Measurements from ENCODE around the gene LDLRAD4. TPM values are rescaled to one million over a fixed set of nuclear protein-coding genes. Genes with fewer than 3 reads are reported as not detected.

LDLRAD4 gene
- total RNA-seq, 1 donor from 2014 or later = 18.4 TPM

- ATAC-seq (no peak), DNase-seq (no peak)
- Histone ChIP-seq H3K36me3 (no peaks in the 10 kb centered on the region), H3K4me3 (no peak overlapping the region), H3K4me1 (no peaks in the 10 kb centered on the region), H3K27ac (no peak overlapping the region), H3K27me3 (no peaks in the 10 kb centered on the region), H3K9me3 (no peaks in the 10 kb centered on the region)
- intact Hi-C loops (cut with DNase I) = no loop called here
- TF ChIP-seq CTCF (IDR thresholded peaks at IDR 0.05) = no peak
Measured at GRCh38 chr18:13298262-13298661, 79.7 kb downstream of the LDLRAD4 start.

- DNase-seq (no peak), ATAC-seq (no peak)
- TF ChIP-seq CTCF (IDR thresholded peaks at IDR 0.05) = no peak
- Histone ChIP-seq H3K27ac (no peak overlapping the region), H3K4me3 (no peak overlapping the region), H3K36me3 (no peaks in the 10 kb centered on the region), H3K9me3 (no peaks in the 10 kb centered on the region), H3K4me1 (no peaks in the 10 kb centered on the region), H3K27me3 (no peaks in the 10 kb centered on the region)
- intact Hi-C loops (cut with DNase I) = no loop called here
Measured at GRCh38 chr18:13300029-13300428, 81.5 kb downstream of the LDLRAD4 start.

- Histone ChIP-seq H3K9me3 (no peaks in the 10 kb centered on the region), H3K27me3 (no peaks in the 10 kb centered on the region), H3K4me1 (no peaks in the 10 kb centered on the region), H3K36me3 (no peaks in the 10 kb centered on the region), H3K27ac (no peak overlapping the region), H3K4me3 (no peak overlapping the region)
- ATAC-seq (no peak), DNase-seq (no peak)
- intact Hi-C loops (cut with DNase I) = no loop called here
- TF ChIP-seq CTCF (IDR thresholded peaks at IDR 0.05) = no peak
Measured at GRCh38 chr18:13300796-13301195, 82.2 kb downstream of the LDLRAD4 start.

- Histone ChIP-seq H3K27me3 (no peaks in the 10 kb centered on the region), H3K36me3 (no peaks in the 10 kb centered on the region), H3K27ac (no peak overlapping the region), H3K9me3 (no peaks in the 10 kb centered on the region), H3K4me1 (no peaks in the 10 kb centered on the region), H3K4me3 (no peak overlapping the region)
- ATAC-seq (no peak), DNase-seq (no peak)
- no peak for TF ChIP-seq CTCF (IDR thresholded peaks at IDR 0.05)
- intact Hi-C loops (cut with DNase I) = no loop called here
Measured at GRCh38 chr18:13302040-13302439, 83.5 kb downstream of the LDLRAD4 start.

- Histone ChIP-seq H3K9me3 (no peaks in the 10 kb centered on the region), H3K4me1 (no peaks in the 10 kb centered on the region), H3K27ac (no peak overlapping the region), H3K36me3 (no peaks in the 10 kb centered on the region), H3K27me3 (no peaks in the 10 kb centered on the region), H3K4me3 (no peak overlapping the region)
- DNase-seq (no peak), ATAC-seq (peak; percentile 39)
- intact Hi-C loops (cut with DNase I) = no loop called here
- no peak for TF ChIP-seq CTCF (IDR thresholded peaks at IDR 0.05)
Measured at GRCh38 chr18:13302457-13303225, 84.1 kb downstream of the LDLRAD4 start.

Measured in upper lobe of right lung (tissue), 1 donor.